ENCODE results near the gene DHRS7B.

DNA sequence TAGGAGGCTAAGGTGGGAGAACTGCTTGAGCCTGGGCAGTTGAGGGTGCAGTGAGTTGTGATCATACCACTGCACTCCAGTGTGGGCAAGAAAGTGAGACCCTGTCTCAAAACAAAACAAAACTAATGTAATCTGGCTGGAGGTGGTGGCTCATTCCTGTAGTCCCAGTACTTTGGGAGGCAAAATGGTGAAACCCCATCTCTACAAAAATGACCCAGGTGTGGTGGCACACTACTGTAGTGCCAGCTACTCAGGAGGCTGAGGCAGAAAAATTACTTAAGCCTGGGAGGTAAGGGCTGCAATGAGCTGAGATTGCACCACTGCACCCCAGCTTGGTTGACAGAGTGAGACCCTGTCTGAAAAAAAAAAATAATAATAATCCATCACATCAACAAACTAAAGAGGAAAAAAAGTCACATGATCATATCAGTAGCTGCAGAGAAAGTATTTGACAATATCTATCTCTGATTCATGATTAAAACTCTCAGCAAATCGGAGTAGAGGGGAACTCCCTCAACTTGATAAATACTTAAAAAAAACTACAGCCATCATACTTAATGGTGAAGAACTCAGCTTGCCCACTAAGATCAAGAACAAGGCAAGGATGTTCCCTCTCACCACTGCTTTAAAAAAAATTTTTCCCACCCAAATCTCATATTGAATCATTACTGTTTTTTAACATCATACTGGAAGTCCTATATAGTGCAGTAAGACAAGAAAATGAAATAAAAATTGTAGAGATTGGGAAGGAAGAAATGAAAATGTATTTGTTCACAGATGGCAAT, 31.0 kb downstream of the DHRS7B start:
- TF ChIP-seq BHLHE40 (IDR thresholded peaks at IDR 0.05; ENCODE audit: borderline replicate concordance) = no peak
- TF ChIP-seq ELF4 (IDR thresholded peaks at IDR 0.05) = no peak
- TF ChIP-seq FOXK2 (IDR thresholded peaks at IDR 0.05) = no peak
- no peak for TF ChIP-seq LEF1 (IDR thresholded peaks at IDR 0.05; ENCODE audit: borderline replicate concordance)
- no peak for TF ChIP-seq CTBP1 (IDR thresholded peaks at IDR 0.05; ENCODE audit: borderline replicate concordance)
- no peak for TF ChIP-seq SP1 (IDR thresholded peaks at IDR 0.05)
- TF ChIP-seq SUZ12 (IDR thresholded peaks at IDR 0.05) = no peak
- no peak for TF ChIP-seq HDGF (IDR thresholded peaks at IDR 0.05; ENCODE audit: borderline replicate concordance)

Data from HEK293T (cell line).